NCI-H524 (cell line): ENCODE data around the gene GPR62.
"Not testable (repeated sequence)": the region's sequence is repeated elsewhere in the genome, so short reads cannot be mapped to it uniquely, and the experiment has no call there.

ENCODE experiments used
- DNase-seq, 2 experiments: peaks; one replicate each; lab custom pipeline; 2025; lab: John Stamatoyannopoulos, UW

Gene GPR62, protein sequence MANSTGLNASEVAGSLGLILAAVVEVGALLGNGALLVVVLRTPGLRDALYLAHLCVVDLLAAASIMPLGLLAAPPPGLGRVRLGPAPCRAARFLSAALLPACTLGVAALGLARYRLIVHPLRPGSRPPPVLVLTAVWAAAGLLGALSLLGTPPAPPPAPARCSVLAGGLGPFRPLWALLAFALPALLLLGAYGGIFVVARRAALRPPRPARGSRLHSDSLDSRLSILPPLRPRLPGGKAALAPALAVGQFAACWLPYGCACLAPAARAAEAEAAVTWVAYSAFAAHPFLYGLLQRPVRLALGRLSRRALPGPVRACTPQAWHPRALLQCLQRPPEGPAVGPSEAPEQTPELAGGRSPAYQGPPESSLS

DNA sequence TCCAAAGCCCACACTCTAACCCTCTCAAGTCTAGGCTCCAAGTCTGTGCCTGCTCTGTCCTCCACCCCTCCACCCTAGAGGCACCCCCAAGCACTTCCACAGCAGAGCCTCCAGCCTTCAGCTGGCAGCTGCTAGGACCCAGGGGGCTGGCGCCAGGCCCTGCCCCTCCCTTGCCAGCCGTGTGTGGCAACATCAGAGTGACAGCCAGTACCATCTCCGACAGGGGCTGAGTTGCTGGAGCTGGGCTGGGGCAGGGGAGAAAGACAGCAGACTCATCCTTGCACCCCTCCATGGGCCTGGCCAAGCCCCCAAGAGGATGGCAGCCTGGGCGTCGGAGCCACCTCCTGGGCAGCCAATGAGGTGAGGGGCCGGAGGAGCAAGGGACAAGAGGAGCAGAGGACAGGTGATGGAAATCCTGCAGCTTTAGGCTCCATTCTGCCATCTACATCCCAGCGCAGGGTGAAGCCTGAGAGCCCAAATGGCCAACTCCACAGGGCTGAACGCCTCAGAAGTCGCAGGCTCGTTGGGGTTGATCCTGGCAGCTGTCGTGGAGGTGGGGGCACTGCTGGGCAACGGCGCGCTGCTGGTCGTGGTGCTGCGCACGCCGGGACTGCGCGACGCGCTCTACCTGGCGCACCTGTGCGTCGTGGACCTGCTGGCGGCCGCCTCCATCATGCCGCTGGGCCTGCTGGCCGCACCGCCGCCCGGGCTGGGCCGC lies at the start of gene GPR62:
Gene GPR62, plus strand, starts transcription at position 207 of the 718 bp plus-strand sequence. Its CDS starts 272 bp downstream, at position 479.
- no peak for DNase-seq

DNA sequence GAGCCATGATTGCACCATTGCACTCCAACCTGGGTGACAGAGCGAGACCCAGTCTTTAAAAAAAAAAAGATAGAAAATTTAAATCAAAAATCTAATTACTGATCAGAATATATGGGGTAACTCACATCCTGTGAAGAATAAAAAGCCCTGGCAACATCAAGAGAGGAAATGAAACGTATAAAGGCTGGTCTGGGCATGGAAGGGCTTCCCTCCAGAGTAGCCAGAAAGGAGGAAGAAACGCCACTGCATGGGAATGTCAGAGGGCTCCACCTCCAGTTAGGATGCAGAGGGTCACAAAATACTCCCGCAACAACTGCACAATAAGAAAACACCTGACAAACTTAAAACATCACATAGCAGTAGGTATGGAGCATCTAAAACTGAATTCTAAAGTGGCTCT lies 47.2 kb upstream of the GPR62 start:
- DNase-seq: no peak

DNA sequence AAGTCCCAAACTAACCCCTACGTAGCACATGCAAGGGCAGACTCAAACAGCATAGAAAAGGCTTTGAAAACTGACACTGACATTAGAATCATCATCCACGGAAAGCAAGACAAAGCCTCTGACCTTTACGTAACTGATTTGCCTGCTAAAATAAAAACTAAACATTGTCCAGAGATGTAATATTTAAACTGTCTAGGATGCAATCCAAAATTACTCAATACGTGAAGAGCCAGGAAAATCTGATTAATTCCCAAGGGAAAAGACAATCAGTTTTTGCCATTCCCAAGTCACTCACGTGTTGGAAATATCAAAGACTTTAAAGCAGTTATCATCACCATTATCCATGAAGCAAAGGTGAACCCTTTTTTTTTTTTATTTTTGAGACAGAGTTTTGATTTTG lies 38.8 kb upstream of the GPR62 start:
- no peak for DNase-seq

DNA sequence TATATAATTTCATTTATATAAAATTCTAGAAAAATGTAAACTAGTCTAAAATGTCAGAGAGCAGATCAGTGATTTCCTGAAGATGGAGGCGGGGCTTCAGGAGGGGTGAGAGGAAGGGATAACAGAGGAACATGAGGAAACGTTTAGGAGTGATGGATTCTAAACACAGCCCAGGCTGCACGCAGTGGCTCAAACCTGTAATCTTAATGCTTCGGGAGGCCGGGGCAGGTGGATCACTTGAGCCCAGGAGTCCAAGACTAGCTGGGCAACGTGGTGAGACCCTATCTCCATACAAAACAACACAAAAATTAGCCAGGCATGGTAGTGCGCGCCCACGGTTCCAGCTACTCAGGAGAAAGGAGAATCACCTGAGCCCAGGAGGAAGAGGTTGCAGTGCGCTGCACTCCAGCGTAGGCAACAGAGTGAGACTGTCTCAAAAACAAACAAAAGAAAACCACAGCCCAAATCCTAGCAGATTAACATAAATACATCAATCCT lies 34.1 kb upstream of the GPR62 start:
- DNase-seq: no peak

DNA sequence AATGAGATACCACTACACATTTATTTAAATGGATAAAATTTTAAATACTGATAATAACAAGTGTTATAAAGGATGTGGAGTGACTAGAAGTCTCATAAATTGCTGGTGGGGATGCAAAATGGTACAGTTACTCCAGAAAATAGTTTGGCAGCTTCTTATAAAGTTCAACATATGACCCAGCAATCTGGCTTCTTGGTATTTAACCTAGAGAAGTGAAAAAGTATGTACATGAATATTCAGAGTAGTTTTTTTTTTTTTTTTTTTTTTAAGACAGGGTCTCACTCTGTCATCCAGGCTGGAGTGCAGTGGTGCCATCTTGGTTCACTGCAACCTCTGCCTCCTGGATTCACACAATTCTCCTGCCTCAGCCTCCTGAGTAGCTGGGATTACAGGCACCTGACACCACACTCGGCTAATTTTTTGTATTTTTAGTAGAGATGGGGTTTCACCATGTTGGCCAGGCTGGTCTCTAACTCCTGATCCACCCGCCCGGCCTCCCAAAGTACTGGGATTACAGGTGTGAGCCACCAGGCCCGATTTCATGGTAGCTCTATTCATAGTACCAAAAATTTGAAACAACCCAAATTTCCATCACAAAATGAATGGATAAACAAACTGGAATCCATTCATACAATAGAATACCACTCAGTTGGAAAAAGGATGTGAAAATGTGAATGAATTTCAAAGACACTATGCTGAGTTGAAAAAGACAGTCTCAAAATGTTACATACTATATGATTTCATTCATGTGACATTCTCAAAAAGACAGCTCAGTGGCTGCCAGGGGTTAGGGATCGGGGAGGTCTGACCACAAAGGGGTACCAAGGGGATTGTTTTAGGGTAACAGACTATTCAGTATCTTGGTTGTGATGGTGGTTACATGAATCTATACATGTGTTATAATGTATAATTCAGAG lies 27.9 kb upstream of the GPR62 start:
- no peak for DNase-seq

DNA sequence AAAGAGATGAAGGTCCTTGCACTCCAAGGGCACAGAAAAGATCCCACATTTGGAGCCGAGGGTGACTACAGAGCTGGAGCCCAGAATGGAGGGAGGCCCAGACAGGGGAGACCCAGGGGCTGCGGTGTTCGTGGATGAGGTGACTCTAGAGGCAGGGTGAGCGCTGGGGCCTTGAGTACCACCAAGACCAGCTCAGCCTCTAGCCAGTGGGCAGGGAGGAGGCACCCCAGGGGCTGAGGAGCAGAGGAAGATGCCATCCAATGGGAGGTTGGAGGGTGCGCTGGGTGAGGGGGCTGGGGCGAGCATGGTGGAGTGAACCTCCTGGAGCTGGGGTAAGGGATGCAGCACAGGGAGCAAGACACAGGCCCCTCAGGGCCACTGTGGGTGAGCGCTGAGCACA lies 26.7 kb upstream of the GPR62 start:
- no peak for DNase-seq

DNA sequence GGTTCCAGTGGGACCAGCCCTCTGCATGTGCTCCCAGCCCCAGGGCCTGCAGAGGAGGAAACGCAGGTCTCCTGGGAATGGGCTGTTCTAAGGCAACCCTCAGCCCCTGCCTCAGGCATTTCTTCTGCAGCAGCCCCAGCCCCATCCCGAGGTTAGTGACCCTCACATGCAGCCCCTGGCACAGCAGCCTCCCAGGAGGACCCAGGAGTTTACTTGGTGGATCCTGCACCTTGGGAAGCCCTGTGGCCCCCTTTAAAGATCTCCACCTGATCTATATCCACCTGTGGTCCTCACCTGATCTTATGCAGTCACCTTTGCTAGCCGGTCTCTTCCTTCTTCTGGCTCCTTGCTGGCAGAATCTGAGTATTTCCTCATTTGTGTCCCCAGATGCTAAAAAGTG lies 26.2 kb upstream of the GPR62 start:
- DNase-seq: not testable (repeated sequence)

DNA sequence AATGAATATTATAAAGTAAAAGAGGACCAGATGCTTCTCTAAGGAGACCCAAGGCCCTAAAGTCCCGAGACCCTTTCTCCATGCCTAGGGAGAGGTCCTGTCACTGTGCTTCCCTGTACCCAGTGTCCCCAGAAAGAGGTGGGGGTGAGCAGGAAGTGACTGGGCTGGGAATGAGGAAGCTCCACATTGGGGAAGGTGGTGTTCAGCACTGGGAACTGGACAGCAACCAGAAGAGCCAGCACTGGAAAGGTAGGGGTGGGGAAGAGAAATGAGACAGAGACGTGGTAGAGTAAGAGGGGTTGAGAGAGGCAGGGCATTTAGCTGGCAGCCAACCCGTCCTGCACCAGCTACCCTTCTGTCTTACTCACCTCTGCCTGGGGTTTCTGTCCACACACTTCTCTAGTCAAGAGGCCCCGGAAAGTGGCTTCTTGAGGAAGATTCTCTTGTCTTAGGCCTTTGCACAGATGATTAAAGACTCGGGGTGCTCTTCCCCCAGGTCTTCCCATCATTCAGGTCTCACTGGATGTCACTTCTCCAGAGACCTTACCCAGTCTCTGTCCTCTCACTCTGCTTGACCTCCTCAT lies 25.7 kb upstream of the GPR62 start:
- no peak for DNase-seq

DNA sequence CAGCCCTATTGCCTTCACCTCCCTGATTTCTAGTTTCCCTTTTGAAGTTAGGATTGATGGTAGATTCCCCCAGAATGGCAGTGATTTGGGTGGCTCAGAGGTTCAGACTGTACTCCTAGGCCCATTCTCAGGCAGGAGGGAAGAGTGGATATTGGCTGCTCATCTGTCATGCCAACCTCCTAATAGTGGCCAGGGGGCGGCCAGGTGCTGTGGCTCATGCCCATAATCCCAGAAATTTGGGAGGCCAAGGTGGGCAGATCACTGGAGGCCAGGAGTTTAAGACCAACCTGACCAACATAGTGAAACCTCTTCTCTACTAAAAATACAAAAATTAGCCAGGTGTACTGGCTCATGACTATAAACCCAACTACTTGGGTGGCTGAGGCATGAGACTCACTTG lies 24.7 kb upstream of the GPR62 start:
- DNase-seq: no peak

DNA sequence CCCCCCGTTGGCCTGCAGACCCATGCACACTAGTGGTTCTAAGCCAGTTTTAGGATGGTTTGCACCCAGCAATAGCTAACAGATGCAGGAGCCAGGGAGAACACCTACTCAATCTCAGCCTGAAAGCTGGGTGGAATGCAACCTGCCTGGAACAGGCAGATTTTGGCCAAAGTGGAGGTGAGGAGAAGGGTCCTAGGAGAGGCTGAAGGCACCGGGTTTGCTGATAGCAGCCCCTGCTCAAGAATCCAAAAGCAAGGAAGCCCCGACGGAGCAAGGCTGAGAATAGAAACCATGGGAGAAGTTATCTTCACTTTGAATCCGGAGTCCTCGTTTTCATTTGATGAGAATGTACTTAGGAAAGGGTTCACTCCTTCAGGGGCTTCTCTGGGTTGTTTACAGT lies 23.4 kb upstream of the GPR62 start:
- no peak for DNase-seq

DNA sequence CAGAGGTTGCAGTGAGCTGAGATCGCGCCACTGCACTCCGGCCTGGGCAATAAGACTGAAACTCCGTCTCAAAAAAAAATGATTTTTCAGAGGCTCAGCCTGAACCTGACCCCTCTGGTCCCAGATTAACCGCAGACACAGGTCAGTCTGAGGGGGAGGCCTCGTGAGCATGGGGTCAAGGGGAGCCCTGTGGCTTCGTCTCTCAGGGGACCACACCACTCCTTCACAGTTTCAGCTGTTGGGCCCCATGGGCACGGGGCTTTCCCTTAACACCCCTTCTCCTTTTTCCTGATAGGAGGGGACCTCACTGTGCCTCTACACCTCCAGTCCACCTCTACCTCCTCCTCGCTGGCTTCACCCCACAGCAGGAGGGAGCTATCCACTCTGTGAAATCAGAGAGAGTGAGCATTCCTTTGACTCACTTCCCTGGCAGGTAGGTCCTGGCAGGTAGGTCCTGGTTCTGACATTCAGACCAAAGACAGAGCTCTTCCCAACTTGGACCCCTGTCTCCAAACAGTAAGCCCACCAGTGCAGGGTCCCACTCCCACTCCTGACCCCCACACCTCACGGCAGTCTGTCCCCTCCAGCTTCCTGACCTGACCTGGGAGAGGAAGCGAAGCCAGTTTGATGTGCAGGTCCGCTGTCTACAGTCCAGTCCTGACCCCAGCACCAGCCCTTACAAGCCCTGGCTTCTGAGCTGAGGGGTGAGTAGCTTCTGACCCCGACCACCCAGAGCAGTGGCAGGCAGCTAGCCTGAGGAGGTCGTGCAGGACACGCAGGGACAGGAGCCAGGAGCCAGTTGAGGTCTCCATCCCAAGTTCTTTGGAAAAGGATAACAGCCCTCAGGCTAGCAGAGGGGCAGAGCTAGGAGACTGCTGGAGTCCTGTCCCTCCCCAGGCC lies 22.5 kb upstream of the GPR62 start:
- DNase-seq: no peak

DNA sequence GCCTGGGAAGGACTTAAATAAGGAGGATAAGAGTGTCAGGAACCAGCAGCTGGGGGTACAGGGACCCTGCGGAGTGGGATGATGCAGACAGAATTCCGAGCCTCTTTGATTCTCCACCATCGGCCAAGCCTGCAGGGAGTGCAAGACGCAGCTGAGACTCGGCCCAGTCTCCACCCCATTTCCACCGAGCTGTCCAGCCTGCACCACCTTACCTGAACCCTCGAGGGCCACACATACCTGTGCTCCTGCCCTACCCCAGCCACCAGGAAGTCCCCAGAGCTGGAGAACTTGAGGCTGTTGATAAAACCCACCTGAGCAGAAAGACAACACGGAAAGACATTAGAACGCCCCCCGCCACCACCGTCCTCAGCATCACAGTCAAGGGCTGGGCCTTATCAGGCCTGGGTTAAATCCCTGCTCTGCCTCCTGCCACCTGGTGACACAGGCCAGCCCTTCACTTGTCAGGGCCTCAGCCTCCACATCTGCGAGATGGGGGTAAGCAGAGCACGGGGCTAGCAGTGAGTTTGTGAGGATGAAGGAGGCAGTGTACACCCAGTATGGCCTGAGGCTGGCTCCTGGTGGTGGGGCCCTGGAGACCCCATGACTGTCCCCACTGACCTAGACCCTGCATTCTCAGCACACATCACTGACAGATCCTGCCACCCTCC lies 21.6 kb upstream of the GPR62 start:
- DNase-seq: no peak

DNA sequence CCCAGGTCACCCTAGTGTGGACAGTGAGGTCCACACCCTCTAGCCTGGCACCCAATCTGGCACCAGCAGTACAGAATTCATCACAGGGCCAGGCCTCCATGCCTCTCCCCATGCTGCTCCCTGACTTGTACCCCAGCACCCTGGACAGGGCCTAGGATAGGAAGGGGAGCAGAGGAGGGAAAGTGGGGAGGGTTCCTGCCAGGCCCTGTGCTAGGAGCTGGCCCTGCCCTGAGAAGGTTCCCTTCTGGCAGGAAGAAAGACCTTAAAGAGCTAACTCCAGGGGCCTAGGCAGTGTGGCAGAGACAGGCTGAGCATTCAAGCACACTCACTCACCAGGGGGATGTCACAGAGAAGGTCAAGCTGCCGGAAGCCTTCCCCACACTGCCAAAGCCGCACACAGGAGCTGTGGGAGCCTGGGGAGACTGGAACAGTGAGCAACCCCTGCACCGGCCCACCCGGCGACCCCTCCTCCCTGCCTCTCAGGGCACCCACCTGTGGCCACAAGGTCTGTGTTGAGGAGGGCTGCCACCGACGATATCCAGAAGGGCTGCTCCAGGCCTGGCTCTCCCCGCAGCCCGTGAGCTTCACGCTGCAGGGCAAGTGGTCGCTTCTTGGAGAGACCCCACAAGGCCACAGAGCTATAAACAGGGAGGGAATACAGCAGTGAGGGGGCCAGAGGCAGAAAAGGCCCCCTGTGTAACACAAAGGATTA lies 20.9 kb upstream of the GPR62 start:
- no peak for DNase-seq

DNA sequence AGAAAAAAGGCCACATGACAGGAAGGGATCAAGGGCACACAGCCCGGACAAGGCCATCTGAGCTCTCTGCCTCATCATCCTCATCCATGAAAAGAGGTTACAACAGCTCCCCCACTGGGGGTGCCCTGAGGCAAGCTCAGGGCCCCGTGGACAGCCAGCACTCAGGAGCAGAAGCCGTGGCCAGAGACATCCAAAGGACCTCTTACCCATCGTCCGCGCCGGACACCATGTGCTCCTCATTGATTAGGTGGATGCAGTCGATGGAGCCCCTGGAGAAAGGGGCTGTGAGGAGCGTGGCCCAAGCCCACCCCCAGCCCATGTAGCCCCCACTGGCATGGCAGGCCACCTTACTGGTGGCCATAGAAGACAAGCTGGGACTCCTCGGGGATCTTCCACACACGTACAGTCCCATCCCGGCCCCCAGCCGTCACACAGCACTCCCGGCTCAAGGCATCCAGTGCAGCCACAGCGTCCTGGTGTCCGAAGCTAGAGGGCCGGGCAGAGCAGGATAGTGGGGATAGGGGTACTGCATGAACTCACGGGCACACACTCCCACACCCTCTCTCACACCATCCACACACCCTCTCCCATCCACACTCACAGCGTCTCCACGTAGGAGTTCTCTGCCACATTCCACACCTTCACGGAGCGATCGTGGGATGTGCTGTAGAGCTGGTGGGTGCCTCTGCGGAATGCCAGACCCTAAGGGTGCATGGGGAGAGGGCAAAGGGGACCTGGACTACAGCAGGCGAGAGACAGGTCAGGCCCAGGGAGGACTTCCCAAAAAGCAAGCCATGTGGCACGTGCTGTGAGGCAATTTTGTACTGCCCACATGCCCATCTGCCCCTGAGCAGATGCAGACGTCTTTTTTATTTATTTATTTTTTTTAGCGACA lies 19.9 kb upstream of the GPR62 start:
- DNase-seq: no peak

DNA sequence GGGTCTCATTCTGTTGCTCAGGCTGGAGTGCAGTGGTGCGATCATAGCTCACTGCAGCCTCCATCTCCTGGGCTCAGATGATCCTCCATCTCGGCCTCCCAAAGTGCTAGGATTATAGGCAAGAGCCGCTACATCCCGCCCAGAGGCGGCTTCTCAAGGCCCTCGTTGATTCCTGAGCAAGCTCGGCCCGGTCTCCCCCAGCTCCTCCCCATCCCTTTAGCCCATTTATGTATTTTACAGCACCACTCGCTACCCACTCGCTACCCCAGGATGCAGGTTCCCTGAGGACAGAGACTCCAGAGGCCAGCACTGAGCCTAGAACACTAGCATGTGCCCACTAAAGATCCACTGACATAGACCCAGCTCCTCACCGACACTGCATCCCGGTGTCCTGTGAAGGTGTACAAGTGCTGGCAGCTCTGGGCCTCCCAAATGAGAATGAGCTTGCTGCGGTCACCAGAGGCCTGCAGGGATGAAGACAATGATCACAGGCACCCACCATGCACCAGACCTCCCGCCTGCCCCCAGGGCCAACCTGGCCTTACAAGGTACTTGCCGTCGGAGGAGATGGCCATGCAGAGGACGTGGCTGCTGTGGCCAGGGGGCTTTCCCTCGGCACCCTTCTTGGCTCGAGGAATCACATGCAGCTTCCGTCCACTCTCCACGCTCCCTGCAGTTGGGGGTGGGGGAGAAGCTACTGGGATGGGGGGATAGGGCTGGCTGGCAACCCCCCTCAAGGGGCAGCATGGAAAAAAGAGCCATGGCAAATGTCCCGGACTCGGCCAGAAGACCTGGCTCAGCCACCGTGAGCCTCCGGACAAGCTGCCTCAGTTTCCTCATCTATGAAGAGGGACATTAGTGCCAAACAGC lies 19.1 kb upstream of the GPR62 start:
- no peak for DNase-seq

DNA sequence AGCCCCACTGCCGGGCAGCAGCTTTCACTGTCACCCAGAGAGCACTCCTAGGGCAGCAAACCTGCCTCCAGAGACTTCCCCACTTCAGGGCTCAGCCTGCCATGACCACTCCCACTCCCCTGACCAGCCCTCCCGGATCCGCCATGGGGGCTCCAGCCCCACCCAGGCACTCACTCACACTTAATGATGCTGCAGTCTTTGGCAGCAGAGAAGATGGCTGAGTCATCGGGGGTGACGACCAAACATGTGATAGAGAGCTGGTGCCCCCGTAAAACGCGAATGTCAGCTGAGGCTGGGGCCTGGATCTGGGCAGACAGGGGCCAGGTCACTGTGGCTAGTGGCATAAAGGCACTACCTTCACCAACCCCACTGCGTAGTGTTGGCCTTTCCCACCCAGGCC lies 18.2 kb upstream of the GPR62 start:
- no peak for DNase-seq

DNA sequence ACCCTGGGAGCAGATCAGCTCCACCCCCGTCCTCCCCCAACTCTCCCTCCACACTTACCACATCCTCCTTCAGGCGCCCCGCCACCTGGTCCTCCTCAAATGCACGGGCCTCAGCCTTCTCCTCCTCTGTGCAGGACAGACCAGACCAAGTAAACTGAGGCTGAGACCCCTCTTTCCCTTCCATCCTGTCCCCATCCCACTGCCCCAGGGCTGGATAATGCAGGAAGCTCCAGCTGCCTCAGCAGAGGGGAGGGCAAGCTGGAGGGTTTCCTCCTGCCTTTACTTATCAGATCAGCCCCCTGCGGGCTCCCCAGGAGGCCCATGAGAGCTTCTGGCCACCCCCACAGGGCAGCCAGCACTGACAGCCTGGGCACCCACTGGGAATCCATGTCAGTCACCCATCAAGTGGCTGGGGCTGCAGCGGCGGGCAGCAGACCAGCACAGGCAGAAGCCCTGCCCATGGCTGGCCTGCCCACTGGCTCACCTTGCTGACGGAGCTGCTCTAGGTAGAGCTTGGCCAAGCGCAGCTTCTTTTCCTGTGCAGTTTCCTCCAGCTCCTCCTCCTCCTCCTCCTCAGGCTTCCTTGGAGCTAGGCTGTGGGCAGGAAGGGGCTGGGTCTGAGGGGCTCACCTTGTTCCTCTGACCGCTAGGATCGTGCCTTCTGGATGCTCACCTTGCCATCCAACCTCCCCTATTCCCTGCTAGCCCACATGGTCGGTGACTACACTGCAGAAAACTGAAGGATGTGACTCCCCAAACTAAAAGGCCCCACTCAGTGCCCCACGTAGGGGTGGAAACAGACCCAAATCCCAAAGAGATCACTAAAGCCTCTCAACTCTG lies 17.4 kb upstream of the GPR62 start:
- no peak for DNase-seq
